Astrocyte (in vitro differentiated cells and primary cell): ENCODE data around the gene NUMA1.

Experiments used
- EZH2 ChIP-seq: IDR thresholded peaks from 2 replicates; pipeline ENCODE4 v1.6.1; 2012; ENCODE audit warnings: mild to moderate bottlenecking, low read length, inconsistent platforms; ENCODE audit not compliant: insufficient read depth
- TF ChIP-seq, protein P1 (sequence below): IDR thresholded peaks from 2 replicates; pipeline ENCODE4 v1.5.1; 2011; ENCODE audit warnings: low read depth, mild to moderate bottlenecking, inconsistent platforms, low read length, moderate library complexity; ENCODE audit not compliant: insufficient read depth

DNA sequence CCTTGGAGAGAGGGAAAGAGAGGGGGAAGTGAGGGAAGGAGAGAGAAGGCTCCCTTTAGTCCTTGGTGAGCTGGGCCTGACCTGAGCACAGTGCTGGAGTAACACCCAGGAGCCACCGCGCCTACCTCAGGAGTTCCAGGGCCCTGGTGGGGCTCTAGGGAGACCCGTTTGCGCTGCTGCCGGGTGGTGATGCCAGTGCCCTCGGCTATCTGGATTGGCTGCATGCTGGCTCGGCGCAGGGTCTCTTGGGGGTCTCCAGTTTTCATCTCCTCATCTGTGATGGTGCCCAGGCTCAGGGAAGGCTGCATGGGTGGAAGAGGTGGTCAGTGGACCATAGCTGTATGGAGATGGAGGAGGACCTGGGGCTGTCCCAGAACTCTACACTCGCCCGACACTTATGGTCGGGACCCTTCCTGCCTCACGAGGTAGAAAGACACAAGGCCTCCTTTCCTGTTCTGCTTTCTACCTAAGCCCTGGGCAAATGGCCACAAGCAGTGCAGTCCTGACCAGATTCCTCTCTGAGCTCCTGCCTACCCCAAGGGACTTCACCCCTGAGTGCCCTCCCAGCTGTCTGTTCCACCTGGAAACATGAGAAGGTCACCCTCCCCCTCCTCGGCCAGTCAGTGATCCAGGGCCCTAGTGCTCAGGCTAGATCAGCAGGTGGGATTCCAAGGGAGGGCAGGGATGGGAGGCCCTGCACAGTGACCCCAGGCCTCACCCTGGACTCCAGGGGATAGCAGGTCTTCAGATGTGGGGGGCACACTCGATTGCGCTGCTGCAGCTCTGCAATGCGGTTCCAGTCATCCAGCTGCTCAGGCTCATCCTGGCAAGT is 75.6 kb downstream of the NUMA1 start:
- TF ChIP-seq, protein P1, sequence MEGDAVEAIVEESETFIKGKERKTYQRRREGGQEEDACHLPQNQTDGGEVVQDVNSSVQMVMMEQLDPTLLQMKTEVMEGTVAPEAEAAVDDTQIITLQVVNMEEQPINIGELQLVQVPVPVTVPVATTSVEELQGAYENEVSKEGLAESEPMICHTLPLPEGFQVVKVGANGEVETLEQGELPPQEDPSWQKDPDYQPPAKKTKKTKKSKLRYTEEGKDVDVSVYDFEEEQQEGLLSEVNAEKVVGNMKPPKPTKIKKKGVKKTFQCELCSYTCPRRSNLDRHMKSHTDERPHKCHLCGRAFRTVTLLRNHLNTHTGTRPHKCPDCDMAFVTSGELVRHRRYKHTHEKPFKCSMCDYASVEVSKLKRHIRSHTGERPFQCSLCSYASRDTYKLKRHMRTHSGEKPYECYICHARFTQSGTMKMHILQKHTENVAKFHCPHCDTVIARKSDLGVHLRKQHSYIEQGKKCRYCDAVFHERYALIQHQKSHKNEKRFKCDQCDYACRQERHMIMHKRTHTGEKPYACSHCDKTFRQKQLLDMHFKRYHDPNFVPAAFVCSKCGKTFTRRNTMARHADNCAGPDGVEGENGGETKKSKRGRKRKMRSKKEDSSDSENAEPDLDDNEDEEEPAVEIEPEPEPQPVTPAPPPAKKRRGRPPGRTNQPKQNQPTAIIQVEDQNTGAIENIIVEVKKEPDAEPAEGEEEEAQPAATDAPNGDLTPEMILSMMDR = no peak
- no peak for TF ChIP-seq EZH2
